A549 (cell line): Measurements from ENCODE around the gene EXOSC5. TPM values are rescaled to one million over a fixed set of nuclear protein-coding genes. Genes with fewer than 3 reads are reported as not detected.
"Not testable (repeated sequence)": the region's sequence is repeated elsewhere in the genome, so short reads cannot be mapped to it uniquely, and the experiment has no call there.

Experiments
- ATAC-seq, 2 experiments: fragments of 200-7000 bp in 1 of 2; fragments of >200 bp in 1 of 2; cut with Nextera tagmentation in 1 of 2; cut with Tn5 transposase in 1 of 2; 3 replicates each; pipeline versions ENCODE4 v1.8.0 to v1.9.1; 2018 to 2020; ENCODE audit warnings: mild to moderate bottlenecking in 1 of 2, moderate library complexity in 1 of 2
- CTCF ChIA-PET: fragments of 300-600 bp; sonication (Branson Sonifier 250); formaldehyde crosslinking; extraction: SDS; loops from one replicate; lab custom pipeline; 2021; ENCODE audit warnings: antibody characterized with exemption, inconsistent platforms; lab: Yijun Ruan, JAX
- POLR2A ChIA-PET: fragments of 350-600 bp; formaldehyde crosslinking; extraction: SDS; loops from one replicate; lab custom pipeline; 2021; ENCODE audit warnings: antibody characterized with exemption, inconsistent platforms; lab: Yijun Ruan, JAX
- DNase-seq, 2 experiments: peaks; one replicate each; pipeline versions ENCODE4 v3.0.0 to v3.0.0-alpha.2; 2011 to 2016; ENCODE audit warnings: low read depth in 1 of 2, low spot score in 1 of 2
- FAIRE-seq: peaks from 2 replicates; lab custom pipeline; 2011; peaks lifted over from hg19 to GRCh38; lab: Jason Lieb, UNC
- H3K27ac ChIP-seq, 2 experiments: fragments of >200 bp; sonication (Bioruptor Twin); formaldehyde crosslinking; 3 replicates each; pipeline ENCODE4 v1.5.1; 2016 to 2017
- H3K4me1 ChIP-seq: fragments of >200 bp; sonication (Bioruptor Twin); formaldehyde crosslinking; 3 replicates; pipeline ENCODE4 v1.6.1; 2016
- H3K4me2 ChIP-seq: fragments of >200 bp; sonication (Bioruptor Twin); formaldehyde crosslinking; 3 replicates; pipeline ENCODE4 v1.6.1; 2016
- H3K4me3 ChIP-seq: fragments of >200 bp; sonication (Bioruptor Twin); formaldehyde crosslinking; 3 replicates; pipeline ENCODE4 v1.5.1; 2016
- H3K9me3 ChIP-seq: fragments of >200 bp; sonication (Bioruptor Twin); formaldehyde crosslinking; 3 replicates; pipeline ENCODE4 v1.6.1; 2016
- EHF ChIP-seq: fragments of 250-450 bp; sonication (Bioruptor Pico); IDR thresholded peaks from 2 replicates; pipeline ENCODE4 v1.5.0; 2020; ENCODE audit warnings: mild to moderate bottlenecking
- EP300 ChIP-seq, 2 experiments: fragments of >200 bp; sonication (Bioruptor Twin); formaldehyde crosslinking; IDR thresholded peaks; 2 replicates in 1 of 2; 3 replicates in 1 of 2; pipeline ENCODE4 v1.6.1; 2016 to 2017
- GATA3 ChIP-seq: IDR thresholded peaks from 2 replicates; pipeline ENCODE4 v1.6.1; 2012; ENCODE audit warnings: borderline replicate concordance
- HEYL ChIP-seq: fragments of 250-450 bp; sonication (Bioruptor Pico); IDR thresholded peaks from 2 replicates; pipeline ENCODE4 v1.8.0; 2021; ENCODE audit warnings: mild to moderate bottlenecking, moderate library complexity
- JUN ChIP-seq, 2 experiments: fragments of >200 bp; sonication (Bioruptor Twin); formaldehyde crosslinking; IDR thresholded peaks; 2 replicates in 1 of 2; 3 replicates in 1 of 2; pipeline ENCODE4 v1.6.1; 2016 to 2017
- MAFK ChIP-seq: fragments of 450-650 bp; IDR thresholded peaks from 2 replicates; pipeline ENCODE4 v1.6.1; 2014; ENCODE audit not compliant: partially characterized antibody
- MYC ChIP-seq: IDR thresholded peaks from 2 replicates; pipeline ENCODE4 v1.6.1; 2012; ENCODE audit warnings: mild to moderate bottlenecking, inconsistent platforms, low read length, improper control_type of control experiment, borderline replicate concordance
- PHF8 ChIP-seq: fragments of 200-600 bp; sonication (generic); IDR thresholded peaks from 2 replicates; pipeline ENCODE4 v1.6.1; 2016; ENCODE audit warnings: low read depth, mild to moderate bottlenecking, antibody characterized with exemption, moderate library complexity, borderline replicate concordance
- RAD21 ChIP-seq, 2 experiments: fragments of >200 bp in 1 of 2; sonication (Bioruptor Twin) in 1 of 2; formaldehyde crosslinking in 1 of 2; IDR thresholded peaks in 1 of 2; conservative IDR thresholded peaks in 1 of 2; 2 replicates in 1 of 2; 3 replicates in 1 of 2; pipeline ENCODE4 v1.6.1; 2012 to 2018; ENCODE audit warnings: inconsistent platforms in 1 of 2
- WGBS: methylation state at CpG from one replicate; pipeline ENCODE4 v1.1.6; 2017; ENCODE audit errors: missing lambda C conversion rate; 5-methylcytosine and 5-hydroxymethylcytosine counted together
- polyA plus RNA-seq, 4 experiments: library from polyadenylated mRNA; depleted of rRNA in 3 of 4; stranded (reverse); fragments of >200 nt; fragmentation: RNase III in 1 of 4; extraction: RNeasy Plus Mini Kit Qiagen cat#74134 plus additional on column Dnase treatment in 1 of 4; gene quantifications; 2 replicates in 3 of 4; 3 replicates in 1 of 4; pipeline ENCODE4 v1.2.3, GENCODE V29; 2011 to 2017
- TF ChIP-seq, protein P1 (sequence below): fragments of 250-450 bp; sonication (Bioruptor Pico); IDR thresholded peaks from 2 replicates; pipeline ENCODE4 v1.5.0; 2021; ENCODE audit warnings: mild to moderate bottlenecking, moderate library complexity, borderline replicate concordance
- TF ChIP-seq, protein P2 (sequence below): fragments of 150-350 bp; IDR thresholded peaks from 2 replicates; pipeline ENCODE4 v1.6.1; 2014; ENCODE audit warnings: low read depth, mild to moderate bottlenecking, low read length

The EXOSC5 gene
- polyA plus RNA-seq, 2 of the 4 experiments (the other 2 are of a cell fraction), result 63.7 to 109 TPM

DNA sequence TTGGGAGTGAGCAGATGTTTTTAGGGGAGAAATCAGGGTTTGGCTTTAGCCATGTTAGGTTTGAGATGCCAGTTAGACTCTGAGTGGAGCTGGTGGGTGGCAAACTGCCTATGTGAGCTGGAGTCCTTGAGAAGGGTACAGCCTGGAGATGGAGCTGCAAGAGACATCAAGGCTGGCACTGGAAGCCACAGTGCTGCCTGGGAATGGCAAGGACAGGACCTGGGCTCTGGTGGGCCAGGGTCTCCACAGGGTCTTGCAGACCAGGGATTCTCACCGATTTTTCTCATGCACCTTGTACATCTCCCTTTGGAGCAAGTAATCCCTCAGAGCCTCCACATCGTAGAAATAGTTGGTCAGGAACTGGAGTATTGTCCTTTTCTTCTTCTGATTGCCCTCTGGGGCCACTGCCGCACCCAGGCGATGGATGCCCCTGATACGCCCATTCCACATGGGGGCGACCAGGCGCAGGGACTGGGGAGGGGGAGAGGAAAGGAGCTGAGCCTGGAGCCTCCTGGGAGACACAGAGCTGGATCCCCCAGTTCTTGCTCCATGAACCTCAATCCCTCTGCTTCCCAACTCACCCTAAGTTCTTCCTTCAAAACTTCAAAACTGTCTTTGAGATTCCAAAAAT lies 40.9 kb upstream of the EXOSC5 start:
- ChIA-PET POLR2A (interaction anchor here (2.2 kb wide), 1 partner anchor 125 kb away, joined by 10 read pairs; no protein-coding TSS in a partner anchor), CTCF (interaction anchor here (1.2 to 7.3 kb wide), 15 partner anchors 12 to 357 kb away, joined by 3 to 158 read pairs (median 7); partner anchors contain the start of gene B9D2)
- Histone ChIP-seq H3K27ac (no peak overlapping the region), H3K4me3 (no peak overlapping the region), H3K4me2 (peak overlapping the region; percentile 81), H3K4me1 (peaks cover 13% of the 10 kb centered on the region; the same call in 2 of the 3 replicates), H3K9me3 (no peaks in the 10 kb centered on the region)
- FAIRE-seq, result no peak
- DNase-seq, result no peak
- no peak for ATAC-seq
- WGBS, result 86% methylated on average over 7 of the region's 7 CpGs
- no peak for TF ChIP-seq JUN (IDR thresholded peaks at IDR 0.05)
- TF ChIP-seq EP300 (IDR thresholded peaks at IDR 0.05), result no peak

DNA sequence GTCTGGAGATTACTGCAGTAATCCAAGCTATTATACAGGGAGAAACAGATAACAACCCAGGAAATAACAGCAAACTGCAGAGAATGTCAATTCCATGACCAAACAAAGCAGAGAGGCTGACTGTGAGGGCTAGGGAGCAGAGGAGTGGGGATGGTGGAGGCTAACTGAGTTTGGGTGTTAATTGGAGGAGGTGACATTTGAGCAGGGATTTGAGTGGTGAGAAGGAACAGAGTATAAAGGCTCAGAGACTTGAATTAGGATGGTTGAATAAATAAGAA lies 39.5 kb upstream of the EXOSC5 start:
- CTCF ChIA-PET, result interaction anchor here (0.9 to 7.3 kb wide), 15 partner anchors 13 to 399 kb away, joined by 3 to 158 read pairs (median 5); partner anchors contain the start of gene TGFB1
- H3K4me1 ChIP-seq, result peaks cover 13% of the 10 kb centered on the region; the same call in 2 of the 3 replicates
- no peak overlapping the region for H3K4me2 ChIP-seq
- ATAC-seq, result no peak
- H3K4me3 ChIP-seq, result no peak overlapping the region
- no peak overlapping the region for H3K27ac ChIP-seq
- DNase-seq, result no peak
- no peaks in the 10 kb centered on the region for H3K9me3 ChIP-seq
- FAIRE-seq, result no peak
- TF ChIP-seq MAFK (no peak), PHF8 (no peak), EHF (no peak)
- TF ChIP-seq, protein P1, sequence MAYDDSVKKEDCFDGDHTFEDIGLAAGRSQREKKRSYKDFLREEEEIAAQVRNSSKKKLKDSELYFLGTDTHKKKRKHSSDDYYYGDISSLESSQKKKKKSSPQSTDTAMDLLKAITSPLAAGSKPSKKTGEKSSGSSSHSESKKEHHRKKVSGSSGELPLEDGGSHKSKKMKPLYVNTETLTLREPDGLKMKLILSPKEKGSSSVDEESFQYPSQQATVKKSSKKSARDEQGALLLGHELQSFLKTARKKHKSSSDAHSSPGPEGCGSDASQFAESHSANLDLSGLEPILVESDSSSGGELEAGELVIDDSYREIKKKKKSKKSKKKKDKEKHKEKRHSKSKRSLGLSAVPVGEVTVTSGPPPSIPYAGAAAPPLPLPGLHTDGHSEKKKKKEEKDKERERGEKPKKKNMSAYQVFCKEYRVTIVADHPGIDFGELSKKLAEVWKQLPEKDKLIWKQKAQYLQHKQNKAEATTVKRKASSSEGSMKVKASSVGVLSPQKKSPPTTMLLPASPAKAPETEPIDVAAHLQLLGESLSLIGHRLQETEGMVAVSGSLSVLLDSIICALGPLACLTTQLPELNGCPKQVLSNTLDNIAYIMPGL, result no peak
- POLR2A ChIA-PET, result no interaction called here

DNA sequence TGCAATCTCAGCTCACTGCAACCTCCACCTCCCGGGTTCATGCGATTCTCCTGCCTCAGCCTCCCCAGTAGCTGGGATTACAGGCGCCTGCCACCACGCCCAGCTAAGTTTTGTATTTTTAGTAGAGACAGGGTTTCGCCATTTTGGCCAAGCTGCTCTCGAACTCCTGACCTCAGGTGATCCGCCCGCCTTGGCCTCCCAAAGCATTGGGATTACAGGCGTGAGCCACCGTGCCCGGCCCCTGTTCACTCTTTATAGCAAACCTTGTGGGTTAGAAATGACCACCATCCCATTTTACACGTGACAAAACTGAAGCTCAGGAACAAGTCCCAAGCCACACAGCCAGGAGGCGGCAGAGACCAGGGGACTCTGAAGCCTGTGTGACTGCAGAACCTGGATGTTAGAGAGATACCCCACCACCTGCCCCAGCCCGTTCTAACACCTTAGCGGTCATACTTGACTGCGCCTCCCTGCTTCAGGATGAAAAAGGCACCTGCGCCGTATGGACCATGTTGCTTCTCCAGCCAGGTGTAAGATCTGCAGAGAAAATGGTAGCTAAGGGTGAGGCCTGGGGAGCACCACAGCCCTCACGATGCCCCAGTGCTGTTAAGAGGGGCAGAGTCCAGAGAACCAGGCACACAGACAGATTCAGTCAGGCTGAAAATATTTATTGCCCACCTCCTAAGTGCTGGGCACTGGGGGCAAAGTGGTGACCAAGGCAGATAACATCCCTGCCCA lies 38.9 kb upstream of the EXOSC5 start:
- Histone ChIP-seq H3K27ac (no peak overlapping the region), H3K4me3 (no peak overlapping the region), H3K4me1 (peaks cover 13% of the 10 kb centered on the region; the same call in 2 of the 3 replicates), H3K4me2 (no peak overlapping the region), H3K9me3 (no peaks in the 10 kb centered on the region)
- 93% methylated on average over 19 of the region's 19 CpGs for WGBS
- ChIA-PET POLR2A (no interaction called here), CTCF (interaction anchor here (0.6 to 7.3 kb wide), 19 partner anchors 9 to 400 kb away, joined by 3 to 158 read pairs (median 5); partner anchors contain the start of genes B3GNT8 and TGFB1)
- FAIRE-seq, result no peak
- TF ChIP-seq RAD21 (conservative IDR thresholded peaks at IDR 0.05 in 1 of 2, IDR thresholded peaks at IDR 0.05 in 1 of 2) (peak in 1 of 2 experiments; percentile 14; a peak in 1 of 5 replicates), GATA3 (no peak), JUN (IDR thresholded peaks at IDR 0.05) (no peak), HEYL (CRISPR knock-in tag) (no peak), EHF (no peak), MYC (no peak)
- TF ChIP-seq, protein P2, sequence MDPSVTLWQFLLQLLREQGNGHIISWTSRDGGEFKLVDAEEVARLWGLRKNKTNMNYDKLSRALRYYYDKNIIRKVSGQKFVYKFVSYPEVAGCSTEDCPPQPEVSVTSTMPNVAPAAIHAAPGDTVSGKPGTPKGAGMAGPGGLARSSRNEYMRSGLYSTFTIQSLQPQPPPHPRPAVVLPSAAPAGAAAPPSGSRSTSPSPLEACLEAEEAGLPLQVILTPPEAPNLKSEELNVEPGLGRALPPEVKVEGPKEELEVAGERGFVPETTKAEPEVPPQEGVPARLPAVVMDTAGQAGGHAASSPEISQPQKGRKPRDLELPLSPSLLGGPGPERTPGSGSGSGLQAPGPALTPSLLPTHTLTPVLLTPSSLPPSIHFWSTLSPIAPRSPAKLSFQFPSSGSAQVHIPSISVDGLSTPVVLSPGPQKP, result no peak
- DNase-seq, result no peak
- no peak for ATAC-seq

DNA sequence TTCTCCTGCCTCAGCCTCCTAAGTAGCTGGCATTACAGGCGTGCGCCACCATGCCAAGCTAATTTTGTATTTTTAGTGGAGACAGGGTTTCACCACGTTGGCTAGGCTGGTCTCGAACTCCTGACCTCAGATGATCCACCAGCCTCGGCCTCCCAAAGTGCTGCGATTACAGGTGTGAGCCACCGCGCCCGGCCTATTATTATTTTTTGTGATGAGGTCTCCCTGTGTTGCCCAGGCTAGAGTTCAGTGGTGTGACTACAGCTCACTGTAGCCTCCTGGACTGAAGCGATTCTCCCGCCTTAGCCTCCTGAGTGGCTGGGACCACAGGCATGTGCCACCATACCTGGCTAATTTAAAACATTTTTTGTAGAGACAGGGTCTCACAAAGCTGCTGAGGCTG lies 38.2 kb upstream of the EXOSC5 start:
- H3K4me1 ChIP-seq, result peaks cover 13% of the 10 kb centered on the region; the same call in 2 of the 3 replicates
- POLR2A ChIA-PET, result interaction anchor here (0.6 kb wide), 1 partner anchor 171 kb away, joined by 4 read pairs; no protein-coding TSS in a partner anchor
- H3K4me2 ChIP-seq, H3K9me3 ChIP-seq, H3K27ac ChIP-seq, H3K4me3 ChIP-seq, FAIRE-seq, DNase-seq, ATAC-seq: not testable (repeated sequence)
- CTCF ChIA-PET, result interaction anchor here (0.6 to 7.3 kb wide), 19 partner anchors 9 to 460 kb away, joined by 3 to 158 read pairs (median 5); partner anchors contain the start of genes B3GNT8 and TGFB1
- 93% methylated on average over 11 of the region's 11 CpGs for WGBS
